H9 (cell line): ENCODE measurements around the gene VWF. TPM values are rescaled to one million over a fixed set of nuclear protein-coding genes. Genes with fewer than 3 reads are reported as not detected.

Experiments used
- DNase-seq: peaks from one replicate; pipeline ENCODE4 v3.0.0-alpha.2; 2017
- H2AFZ ChIP-seq: one replicate; pipeline ENCODE4 v1.6.1; 2013; ENCODE audit warnings: mild to moderate bottlenecking, low read length, control low read depth, moderate library complexity
- H2AK5ac ChIP-seq: 2 replicates; pipeline ENCODE4 v1.6.1; 2013; ENCODE audit warnings: low read length, control low read depth, mixed read lengths; ENCODE audit not compliant: insufficient read length
- H2BK120ac ChIP-seq: one replicate; pipeline ENCODE4 v1.6.1; 2013; ENCODE audit warnings: low read depth, mild to moderate bottlenecking, low read length, control low read depth, inconsistent platforms; ENCODE audit not compliant: poor library complexity, severe bottlenecking
- H2BK12ac ChIP-seq: 2 replicates; pipeline ENCODE4 v1.6.1; 2013; ENCODE audit warnings: low read length, control low read depth, mixed read lengths, low read depth; ENCODE audit not compliant: insufficient read length
- H2BK15ac ChIP-seq: 2 replicates; pipeline ENCODE4 v1.6.1; 2013; ENCODE audit warnings: low read depth, low read length, control low read depth
- H2BK20ac ChIP-seq: one replicate; pipeline ENCODE4 v1.6.1; 2013; ENCODE audit warnings: low read depth, mild to moderate bottlenecking, low read length, control low read depth, inconsistent platforms; ENCODE audit not compliant: poor library complexity, severe bottlenecking
- H2BK5ac ChIP-seq: 2 replicates; pipeline ENCODE4 v1.6.1; 2013; ENCODE audit warnings: low read length, control low read depth, mixed read lengths; ENCODE audit not compliant: insufficient read length
- H3K14ac ChIP-seq: 2 replicates; pipeline ENCODE4 v1.6.1; 2013; ENCODE audit warnings: low read length, control low read depth; ENCODE audit not compliant: insufficient read depth
- H3K18ac ChIP-seq: 2 replicates; pipeline ENCODE4 v1.6.1; 2013; ENCODE audit warnings: low read depth, mild to moderate bottlenecking, mixed read lengths, low read length, control low read depth; ENCODE audit not compliant: insufficient read length
- H3K23ac ChIP-seq: 2 replicates; pipeline ENCODE4 v1.6.1; 2013; ENCODE audit warnings: low read length, control low read depth, mixed read lengths, low read depth; ENCODE audit not compliant: insufficient read length
- H3K23me2 ChIP-seq: 2 replicates; pipeline ENCODE4 v1.6.1; 2013; ENCODE audit warnings: low read depth, mild to moderate bottlenecking, mixed read lengths, low read length, control low read depth; ENCODE audit not compliant: insufficient read length, poor library complexity, severe bottlenecking
- H3K27ac ChIP-seq: 2 replicates; pipeline ENCODE4 v1.5.1; 2013; ENCODE audit warnings: low read length, control low read depth, mixed read lengths, low read depth; ENCODE audit not compliant: insufficient read length
- H3K27me3 ChIP-seq: 2 replicates; pipeline ENCODE4 v1.6.1; 2013; ENCODE audit warnings: low read length, control low read depth, inconsistent platforms; ENCODE audit not compliant: insufficient read depth
- H3K4ac ChIP-seq: 2 replicates; pipeline ENCODE4 v1.6.1; 2013; ENCODE audit warnings: low read depth, mild to moderate bottlenecking, control low read depth, inconsistent platforms, low read length, moderate library complexity
- H3K4me1 ChIP-seq: 2 replicates; pipeline ENCODE4 v1.6.1; 2013; ENCODE audit warnings: low read length, control low read depth, inconsistent platforms; ENCODE audit not compliant: insufficient read depth
- H3K4me2 ChIP-seq: 2 replicates; pipeline ENCODE4 v1.6.1; 2013; ENCODE audit warnings: low read length, control low read depth, mixed read lengths; ENCODE audit not compliant: insufficient read length, insufficient read depth
- H3K56ac ChIP-seq: 2 replicates; pipeline ENCODE4 v1.6.1; 2013; ENCODE audit warnings: low read depth, mild to moderate bottlenecking, mixed read lengths, low read length, control low read depth; ENCODE audit not compliant: insufficient read length
- H3K79me1 ChIP-seq: 2 replicates; pipeline ENCODE4 v1.6.1; 2013; ENCODE audit warnings: low read depth, mild to moderate bottlenecking, moderate library complexity, low read length, control low read depth, inconsistent platforms; ENCODE audit not compliant: insufficient read depth, poor library complexity, severe bottlenecking
- H3K79me2 ChIP-seq: 2 replicates; pipeline ENCODE4 v1.6.1; 2013; ENCODE audit warnings: low read length, control low read depth, inconsistent platforms; ENCODE audit not compliant: insufficient read depth
- H3K9ac ChIP-seq: 2 replicates; pipeline ENCODE4 v1.6.1; 2013; ENCODE audit warnings: low read length, control low read depth, mixed read lengths; ENCODE audit not compliant: insufficient read length; ENCODE audit errors: extremely low read depth
- H3K9me3 ChIP-seq: one replicate; pipeline ENCODE4 v1.6.1; 2013; ENCODE audit warnings: low read depth, low read length, inconsistent platforms; ENCODE audit not compliant: control insufficient read depth
- H3T11ph ChIP-seq: one replicate; pipeline ENCODE4 v1.6.1; 2013; ENCODE audit warnings: mild to moderate bottlenecking, low read length, control low read depth, inconsistent platforms
- H4K20me1 ChIP-seq: one replicate; pipeline ENCODE4 v1.6.1; 2013; ENCODE audit not compliant: control insufficient read depth, insufficient read length, insufficient read depth
- H4K5ac ChIP-seq: 2 replicates; pipeline ENCODE4 v1.6.1; 2013; ENCODE audit warnings: low read depth, mild to moderate bottlenecking, mixed read lengths, low read length, control low read depth; ENCODE audit not compliant: insufficient read length
- H4K8ac ChIP-seq: replicated peaks from 2 replicates; pipeline ENCODE4 v1.6.1; 2013; ENCODE audit warnings: low read length, control low read depth, mixed read lengths, low read depth; ENCODE audit not compliant: insufficient read length
- H4K91ac ChIP-seq: 2 replicates; pipeline ENCODE4 v1.6.1; 2013; ENCODE audit warnings: low read depth, mild to moderate bottlenecking, moderate library complexity, mixed read lengths, low read length, control low read depth; ENCODE audit not compliant: insufficient read length
- H3K27ac Mint-ChIP-seq, 3 experiments: 2 replicates in 2 of 3; 3 replicates in 1 of 3; pipeline ENCODE4 v1.8.0; 2020 to 2021; ENCODE audit warnings: mixed read lengths in 3 of 3, mild to moderate bottlenecking in 1 of 3, moderate library complexity in 1 of 3
- H3K27me3 Mint-ChIP-seq: 2 replicates; pipeline ENCODE4 v1.8.0; 2021; ENCODE audit warnings: low read depth, mild to moderate bottlenecking, moderate library complexity, mixed read lengths
- H3K36me3 Mint-ChIP-seq, 3 experiments: 2 replicates in 2 of 3; 3 replicates in 1 of 3; pipeline ENCODE4 v1.8.0; 2020 to 2021; ENCODE audit warnings: low read depth in 3 of 3, mixed read lengths in 3 of 3; ENCODE audit not compliant: insufficient read depth in 1 of 3
- H3K4me1 Mint-ChIP-seq, 2 experiments: 2 replicates each; pipeline ENCODE4 v1.8.0; 2020; ENCODE audit warnings: mixed read lengths in 2 of 2
- H3K4me3 Mint-ChIP-seq, 2 experiments: 2 replicates in 1 of 2; 3 replicates in 1 of 2; pipeline ENCODE4 v1.8.0; 2020 to 2021; ENCODE audit warnings: mild to moderate bottlenecking in 2 of 2, mixed read lengths in 2 of 2, moderate library complexity in 1 of 2
- H3K9me3 Mint-ChIP-seq, 2 experiments: 2 replicates in 1 of 2; 3 replicates in 1 of 2; pipeline ENCODE4 v1.8.0; 2020; ENCODE audit warnings: mild to moderate bottlenecking in 2 of 2, mixed read lengths in 2 of 2, moderate library complexity in 1 of 2
- WGBS: extraction: QIAGEN DNeasy Blood & Tissue Kit; methylation state at CpG from one replicate; pipeline ENCODE4 v1.1.7; 2013; ENCODE audit warnings: missing lambda C conversion rate, low lambda C conversion rate, mixed read lengths; ENCODE audit not compliant: insufficient read length; ENCODE audit errors: extremely low coverage; 5-methylcytosine and 5-hydroxymethylcytosine counted together
- total RNA-seq: library from RNA; stranded (reverse); gene quantifications from 2 replicates; pipeline ENCODE4 v1.2.1, GENCODE V29; 2021
- TF ChIP-seq, protein P1 (sequence below): fragments of 200-600 bp; sonication (generic); conservative IDR thresholded peaks from 3 replicates; pipeline ENCODE4 v1.8.0; 2021; ENCODE audit warnings: antibody characterized with exemption, mild to moderate bottlenecking

VWF gene
- total RNA-seq, 1 experiment from 2014 or later, result 0.17 TPM

DNA sequence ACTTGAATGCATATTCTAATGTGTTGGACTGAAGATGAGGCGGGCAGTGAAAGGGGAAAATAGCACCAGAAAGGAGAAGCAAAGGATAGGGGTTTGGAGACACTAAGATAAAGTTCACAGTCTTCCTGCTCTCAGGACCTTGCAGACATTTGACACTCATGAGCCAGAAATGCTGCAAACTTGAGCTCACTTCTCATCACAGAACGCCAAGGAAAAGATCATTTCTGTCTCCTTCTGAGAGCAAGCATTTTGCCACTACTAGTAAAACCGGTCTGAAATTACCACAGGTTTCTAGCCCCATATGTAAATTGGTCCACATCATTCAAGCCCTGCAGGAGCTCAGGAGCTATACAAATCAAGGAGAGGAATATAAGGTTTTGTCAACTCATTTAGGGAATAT, 134.8 kb downstream of the VWF start:
- Histone ChIP-seq H2AFZ (no peak overlapping the region), H3K56ac (no peak overlapping the region), H3K4ac (no peak overlapping the region), H4K5ac (no peak overlapping the region), H2BK15ac (no peak overlapping the region), H4K91ac (no peak overlapping the region), H3K79me1 (no peaks in the 10 kb centered on the region), H3K79me2 (no peaks in the 10 kb centered on the region), H2BK120ac (no peak overlapping the region), H3K23me2 (no peaks in the 10 kb centered on the region), H3T11ph (no peak overlapping the region), H3K9ac (no peak overlapping the region), H3K4me1 (0 out of 2 replicates have a peak, but pooled peaks cover 2% of the 10 kb centered on the region), H3K27ac (no peak overlapping the region), H2BK5ac (no peak overlapping the region), H3K18ac (no peak overlapping the region), H2BK20ac (no peak overlapping the region), H2BK12ac (no peak overlapping the region), H3K4me2 (no peak overlapping the region), H3K14ac (no peak overlapping the region), H4K20me1 (no peaks in the 10 kb centered on the region), H4K8ac (no peak overlapping the region), H3K9me3 (no peaks in the 10 kb centered on the region), H3K23ac (no peak overlapping the region), H3K27me3 (no peaks in the 10 kb centered on the region), H2AK5ac (no peak overlapping the region)
- DNase-seq, result no peak
- WGBS, result no CpG with 5 or more reads among the region's 3 CpGs
- no peak overlapping the region; a peak in 1 of 7 replicates for H3K27ac Mint-ChIP-seq
- peaks cover 3% of the 10 kb centered on the region; the same call in 1 of the 2 replicates for H3K27me3 Mint-ChIP-seq
- no peaks in the 10 kb centered on the region for H3K9me3 Mint-ChIP-seq
- H3K4me1 Mint-ChIP-seq, result peaks cover 18 to 38% of the 10 kb centered on the region in 2 experiments
- H3K4me3 Mint-ChIP-seq, result no peak overlapping the region
- no peaks in the 10 kb centered on the region for H3K36me3 Mint-ChIP-seq
- TF ChIP-seq, protein P1, sequence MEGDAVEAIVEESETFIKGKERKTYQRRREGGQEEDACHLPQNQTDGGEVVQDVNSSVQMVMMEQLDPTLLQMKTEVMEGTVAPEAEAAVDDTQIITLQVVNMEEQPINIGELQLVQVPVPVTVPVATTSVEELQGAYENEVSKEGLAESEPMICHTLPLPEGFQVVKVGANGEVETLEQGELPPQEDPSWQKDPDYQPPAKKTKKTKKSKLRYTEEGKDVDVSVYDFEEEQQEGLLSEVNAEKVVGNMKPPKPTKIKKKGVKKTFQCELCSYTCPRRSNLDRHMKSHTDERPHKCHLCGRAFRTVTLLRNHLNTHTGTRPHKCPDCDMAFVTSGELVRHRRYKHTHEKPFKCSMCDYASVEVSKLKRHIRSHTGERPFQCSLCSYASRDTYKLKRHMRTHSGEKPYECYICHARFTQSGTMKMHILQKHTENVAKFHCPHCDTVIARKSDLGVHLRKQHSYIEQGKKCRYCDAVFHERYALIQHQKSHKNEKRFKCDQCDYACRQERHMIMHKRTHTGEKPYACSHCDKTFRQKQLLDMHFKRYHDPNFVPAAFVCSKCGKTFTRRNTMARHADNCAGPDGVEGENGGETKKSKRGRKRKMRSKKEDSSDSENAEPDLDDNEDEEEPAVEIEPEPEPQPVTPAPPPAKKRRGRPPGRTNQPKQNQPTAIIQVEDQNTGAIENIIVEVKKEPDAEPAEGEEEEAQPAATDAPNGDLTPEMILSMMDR, result no peak
